GM19023 (cell line): ENCODE results near the gene FGR.
"Not testable (repeated sequence)": the region's sequence is repeated elsewhere in the genome, so short reads cannot be mapped to it uniquely, and the experiment has no call there.

ENCODE experiments used
- ATAC-seq: cut with Tn5 transposase; IDR thresholded peaks from one replicate; pipeline ENCODE4 v1.9.1; 2021; ENCODE audit warnings: mild to moderate bottlenecking, moderate library complexity; ENCODE audit not compliant: unreplicated experiment

Gene FGR

DNA sequence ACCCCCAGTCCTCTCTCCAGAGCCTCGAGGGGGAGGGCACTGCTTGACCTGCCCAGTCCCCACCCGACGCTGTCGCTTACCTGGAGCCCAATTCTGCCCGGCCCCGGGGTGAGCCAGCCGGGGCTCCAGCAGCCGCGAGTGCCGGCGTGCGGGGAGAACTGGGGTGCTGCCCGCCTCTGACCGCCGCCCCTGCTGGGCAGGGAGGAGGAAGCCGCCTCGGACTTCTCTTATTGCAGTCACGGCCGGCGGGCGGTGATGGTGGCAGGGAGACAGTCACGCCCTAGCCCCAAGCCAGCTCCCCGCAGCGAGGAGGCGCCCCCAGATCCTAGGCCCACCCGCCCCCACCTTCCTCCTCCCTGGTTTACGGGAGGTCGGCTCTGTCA lies at the start of gene FGR:
Gene FGR (minus strand): TSS at position 201 of the 383 bp plus-strand sequence. CDS start 11,269 bp downstream, outside the sequence.
- ATAC-seq: no peak

DNA sequence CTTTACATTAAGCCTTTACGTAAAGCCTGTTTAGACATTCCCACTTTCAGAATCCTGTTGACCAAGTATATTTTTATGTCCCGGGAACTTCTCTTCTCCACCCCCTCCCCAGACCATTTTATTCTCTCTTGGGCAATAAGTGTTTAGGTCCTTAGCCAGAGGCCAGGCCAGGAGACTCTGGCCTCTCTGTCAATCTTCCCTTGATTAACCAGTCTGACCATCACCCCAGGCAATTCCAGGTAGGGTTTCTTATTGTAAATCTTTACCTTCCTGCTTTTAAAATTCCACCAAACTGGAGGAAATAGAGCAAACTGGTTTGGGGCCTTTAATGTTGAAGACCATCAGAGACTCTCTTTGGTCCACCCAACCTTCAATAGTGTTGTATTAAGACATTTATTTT lies 49.2 kb upstream of the FGR start:
- no peak for ATAC-seq

DNA sequence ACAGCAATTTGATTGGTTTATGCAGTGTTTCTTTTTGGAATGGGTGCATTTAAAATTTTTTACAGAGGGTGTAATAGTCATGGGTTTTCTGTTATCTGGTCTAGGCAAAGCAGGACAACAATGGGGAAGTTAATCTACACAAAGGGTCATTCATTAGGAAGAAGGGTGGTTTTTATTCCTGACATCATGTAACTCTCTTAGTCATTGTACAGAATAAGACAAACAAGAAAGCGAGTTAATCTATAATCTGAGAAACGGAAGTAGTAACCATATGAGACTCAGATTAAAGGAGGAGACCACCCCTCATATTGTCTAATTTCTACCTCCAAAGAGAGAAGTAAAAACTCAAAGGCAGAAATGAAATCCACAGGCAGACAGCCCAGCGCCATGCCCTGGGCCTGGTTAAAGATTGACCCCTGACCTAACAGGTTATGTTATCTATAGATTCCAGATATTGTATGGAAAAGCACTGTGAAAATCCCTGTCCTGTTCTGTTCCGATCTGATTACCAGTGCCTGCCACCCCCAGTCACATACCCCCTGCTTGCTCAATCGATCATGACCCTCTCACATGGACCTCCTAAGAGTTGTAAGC lies 47.5 kb upstream of the FGR start:
- ATAC-seq: no peak

DNA sequence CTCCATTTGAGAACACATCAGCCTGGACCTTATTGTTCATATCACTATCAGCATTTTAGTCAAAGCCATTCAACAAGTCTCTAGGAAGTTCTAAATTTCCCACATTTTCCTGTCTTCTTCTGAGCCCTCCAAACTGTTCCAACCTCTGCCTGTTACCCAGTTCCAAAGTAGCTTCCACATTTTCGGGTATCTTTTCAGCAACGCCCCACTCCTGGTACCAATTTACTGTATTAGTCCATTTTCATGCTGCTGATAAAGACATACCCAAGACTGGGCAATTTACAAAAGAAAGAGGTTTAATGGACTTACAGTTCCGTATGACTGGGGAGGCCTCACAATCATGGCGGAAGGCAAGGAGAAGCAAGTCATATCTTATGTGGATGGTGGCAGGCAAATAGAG lies 46.6 kb upstream of the FGR start:
- not testable (repeated sequence) for ATAC-seq

DNA sequence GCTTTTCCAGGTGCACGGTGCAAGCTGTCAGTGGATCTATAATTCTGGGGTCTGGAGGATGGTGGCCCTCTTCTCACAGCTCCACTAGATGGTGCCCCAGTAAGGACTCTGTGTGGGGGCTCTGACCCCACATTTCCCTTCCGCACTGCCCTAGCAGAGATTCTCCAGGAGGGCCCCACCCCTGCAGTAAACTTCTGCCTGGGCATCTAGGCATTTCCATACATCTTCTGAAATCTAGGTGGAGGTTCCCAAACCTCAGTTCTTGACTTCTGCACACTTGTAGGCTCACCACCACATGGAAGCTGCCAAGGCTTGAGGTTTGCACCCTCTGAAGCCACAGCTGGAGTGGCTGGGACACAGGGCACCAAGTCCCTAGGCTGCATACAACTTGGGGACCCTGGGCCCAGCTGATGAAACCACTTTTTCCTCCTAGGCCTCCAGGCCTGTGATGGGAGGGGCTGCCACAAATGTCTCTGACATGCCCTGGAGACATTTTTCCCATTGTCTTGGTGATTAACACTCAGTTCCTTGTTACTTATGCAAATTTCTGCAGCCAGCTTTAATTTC lies 45.3 kb upstream of the FGR start:
- ATAC-seq: not testable (repeated sequence)

DNA sequence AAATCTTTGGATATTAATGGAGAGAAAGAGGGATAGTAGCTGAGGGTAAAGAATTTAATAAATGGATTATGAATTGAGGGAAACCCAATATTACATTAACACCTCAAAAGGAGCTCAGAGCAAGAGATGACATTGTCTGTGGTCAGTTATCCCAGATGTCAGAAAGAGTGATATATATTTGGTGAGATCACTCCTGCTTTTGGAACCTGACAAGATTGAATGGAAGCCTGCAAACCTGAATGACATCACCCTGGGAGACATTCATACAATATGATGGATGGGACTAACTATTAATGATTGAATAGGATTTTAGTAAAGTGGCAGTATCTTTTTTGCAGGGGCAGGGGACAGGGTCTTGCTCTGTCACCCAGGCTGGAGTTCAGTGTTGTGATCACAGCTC lies 43.8 kb upstream of the FGR start:
- ATAC-seq: no peak

DNA sequence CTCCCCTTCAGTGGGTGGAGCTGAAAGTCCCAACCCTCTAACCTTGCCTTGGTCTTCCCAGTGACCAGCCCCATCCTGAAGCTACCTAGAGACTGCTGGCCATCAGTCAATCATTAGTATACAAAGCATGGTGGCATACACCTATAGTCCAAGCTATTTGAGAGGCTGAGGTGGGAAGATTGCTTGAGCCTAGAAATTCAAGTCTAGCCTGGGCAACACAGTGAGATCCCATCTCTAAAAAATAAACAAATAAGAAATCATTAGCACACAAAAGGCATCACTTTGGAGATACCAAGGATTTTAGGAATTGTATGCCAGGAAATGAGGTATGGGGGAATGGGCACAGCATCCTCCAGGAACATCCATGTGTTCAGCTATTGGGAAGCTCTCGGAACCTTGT lies 41.4 kb upstream of the FGR start:
- ATAC-seq: no peak

DNA sequence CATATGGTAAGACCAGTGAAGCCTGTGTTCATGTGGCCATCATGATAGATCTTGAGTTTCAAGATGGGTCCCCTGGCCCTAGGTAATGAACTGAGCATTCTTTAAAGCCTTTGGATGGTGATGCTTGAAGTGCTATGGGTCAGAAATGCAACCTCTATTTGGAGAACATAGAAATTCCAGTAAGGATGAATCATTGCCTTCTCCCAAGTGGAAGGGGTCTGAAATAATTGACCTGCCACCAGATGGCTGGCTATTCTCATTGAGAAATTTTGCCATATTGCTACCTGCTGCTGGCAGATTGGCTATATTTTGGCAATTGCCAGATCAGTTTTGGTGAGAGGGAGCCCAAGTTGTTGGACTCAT lies 37.7 kb upstream of the FGR start:
- ATAC-seq: no peak

DNA sequence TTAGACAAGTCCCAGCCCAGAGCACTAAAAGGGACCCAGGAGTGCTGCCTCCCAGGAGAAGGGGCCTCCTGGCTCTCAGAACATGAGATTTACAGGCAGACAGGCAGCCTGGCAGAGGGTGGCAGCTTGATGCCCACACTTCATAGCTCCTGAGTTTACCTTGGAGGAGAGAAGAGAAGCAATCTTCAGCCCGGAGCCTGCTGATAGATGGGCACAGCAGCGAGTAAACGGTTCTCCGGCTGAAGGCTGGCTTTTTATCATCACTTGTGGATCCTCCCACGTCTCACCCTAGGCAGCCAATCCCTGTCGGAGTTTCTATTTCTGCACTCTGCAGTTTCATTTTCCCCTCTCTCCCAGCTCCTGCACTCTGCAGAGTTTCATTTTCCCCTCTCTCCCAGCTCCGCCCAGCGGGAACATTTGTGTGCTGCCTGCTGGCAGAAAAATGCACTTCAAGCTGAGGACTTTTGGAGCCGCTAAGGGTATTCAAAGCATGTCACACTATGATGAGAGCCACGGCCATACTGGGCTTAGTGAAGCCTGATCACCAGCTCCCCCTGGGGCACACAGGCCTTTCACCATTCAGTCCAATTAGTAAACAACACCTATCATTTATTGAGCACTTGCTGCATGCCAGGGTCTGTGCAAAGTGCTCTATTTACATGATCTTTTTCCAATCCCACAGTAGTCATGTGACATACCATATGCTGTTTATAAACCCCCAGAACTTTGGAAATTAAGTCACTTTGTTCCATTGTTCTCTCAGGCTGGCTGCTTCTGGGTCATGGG lies 37.2 kb upstream of the FGR start, which contains the start of gene IFI6:
Gene IFI6 (minus strand): TSS at position 229 of the 786 bp plus-strand sequence. CDS start 2,878 bp downstream, outside the sequence.
- peak; percentile 78 for ATAC-seq

DNA sequence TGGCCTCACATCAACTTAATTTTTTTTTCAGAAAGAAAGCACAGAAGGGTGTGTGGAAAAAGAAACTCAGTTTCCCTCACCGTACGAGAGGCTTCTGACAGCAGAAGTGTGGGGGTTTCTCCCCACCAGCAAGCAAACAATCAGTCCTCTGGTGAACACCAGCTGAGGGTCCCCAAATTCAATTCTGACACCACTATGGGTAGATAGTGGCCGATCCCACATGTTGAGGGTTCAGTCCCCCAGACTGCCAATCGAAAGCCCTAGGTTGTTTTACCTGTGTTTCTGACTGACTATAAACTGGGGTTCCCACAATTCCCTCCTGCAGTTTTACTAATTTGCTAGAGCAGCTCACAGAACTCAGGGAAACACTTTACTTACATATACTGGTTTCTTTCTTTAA lies 34.9 kb upstream of the FGR start:
- ATAC-seq: no peak

DNA sequence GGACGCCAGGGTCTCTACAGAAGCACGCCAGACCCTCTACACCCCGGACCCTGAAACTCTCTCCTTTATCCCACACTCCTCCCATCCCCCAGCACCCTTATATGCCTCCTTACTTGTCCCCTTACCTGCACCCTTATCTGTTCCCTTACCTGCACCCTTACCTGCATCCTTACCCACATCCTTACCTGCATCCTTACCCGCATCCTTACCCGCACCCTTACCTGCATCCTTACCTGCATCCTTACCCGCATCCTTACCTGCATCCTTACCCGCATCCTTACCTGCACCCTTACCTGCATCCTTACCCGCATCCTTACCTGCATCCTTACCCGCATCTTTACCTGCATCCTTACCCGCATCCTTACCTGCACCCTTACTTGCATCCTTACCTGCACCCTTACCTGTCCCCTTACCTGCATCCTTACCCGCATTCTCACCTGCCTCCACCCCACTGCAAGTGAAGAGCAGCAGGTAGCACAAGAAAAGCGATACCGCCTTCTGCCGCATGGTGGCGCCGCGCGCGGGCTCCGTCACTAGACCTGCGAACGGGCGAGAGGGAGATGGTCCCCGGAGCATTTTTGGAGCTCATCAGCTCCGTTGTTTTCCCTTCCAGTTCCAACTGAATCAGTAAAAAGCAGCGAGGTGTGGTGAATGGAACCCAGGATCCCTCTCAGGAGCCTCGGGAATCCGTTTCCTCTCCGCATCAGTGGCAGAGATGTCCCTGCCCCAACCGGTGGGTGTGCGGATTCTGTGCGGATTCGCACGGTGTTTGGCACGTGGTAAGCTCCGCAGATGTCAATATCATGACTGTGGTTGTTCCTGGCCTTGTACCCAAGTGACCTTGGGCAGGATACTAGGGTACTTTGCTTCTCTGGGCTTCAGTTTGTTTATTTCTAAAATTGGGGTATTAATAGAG lies 34.1 kb upstream of the FGR start:
- no peak for ATAC-seq

DNA sequence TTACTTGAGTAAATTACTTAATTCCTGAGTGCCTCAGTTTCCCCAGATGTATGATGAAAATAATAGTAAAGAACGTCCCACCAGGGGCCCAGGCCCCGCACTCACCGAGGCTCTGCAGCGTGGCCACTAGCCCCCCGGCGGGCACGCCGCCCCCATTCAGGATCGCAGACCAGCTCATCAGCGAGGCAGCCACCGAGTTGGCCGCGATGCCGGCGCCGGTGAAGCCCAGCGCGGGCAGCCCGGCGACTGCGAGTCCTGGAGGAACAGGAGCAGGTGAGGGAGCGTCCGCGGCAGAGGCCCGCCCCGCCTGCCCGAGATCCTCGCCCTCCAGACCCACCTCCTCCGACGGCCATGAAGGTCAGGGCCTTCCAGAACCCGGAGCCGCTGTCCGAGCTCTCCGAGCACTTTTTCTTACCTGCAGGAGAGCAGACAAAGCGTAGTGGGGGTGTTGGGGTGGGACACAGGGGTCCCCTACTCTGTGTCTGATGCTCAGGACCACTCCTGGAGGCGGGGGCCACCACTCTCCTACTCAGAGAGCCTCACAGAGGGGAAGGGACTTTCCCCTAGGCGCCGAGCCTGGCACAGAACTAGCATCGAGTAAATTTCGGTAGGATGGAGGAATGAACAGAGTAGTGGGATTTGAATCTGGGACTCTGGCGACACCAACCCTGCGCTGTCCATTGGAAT lies 33.3 kb upstream of the FGR start:
- ATAC-seq: no peak

DNA sequence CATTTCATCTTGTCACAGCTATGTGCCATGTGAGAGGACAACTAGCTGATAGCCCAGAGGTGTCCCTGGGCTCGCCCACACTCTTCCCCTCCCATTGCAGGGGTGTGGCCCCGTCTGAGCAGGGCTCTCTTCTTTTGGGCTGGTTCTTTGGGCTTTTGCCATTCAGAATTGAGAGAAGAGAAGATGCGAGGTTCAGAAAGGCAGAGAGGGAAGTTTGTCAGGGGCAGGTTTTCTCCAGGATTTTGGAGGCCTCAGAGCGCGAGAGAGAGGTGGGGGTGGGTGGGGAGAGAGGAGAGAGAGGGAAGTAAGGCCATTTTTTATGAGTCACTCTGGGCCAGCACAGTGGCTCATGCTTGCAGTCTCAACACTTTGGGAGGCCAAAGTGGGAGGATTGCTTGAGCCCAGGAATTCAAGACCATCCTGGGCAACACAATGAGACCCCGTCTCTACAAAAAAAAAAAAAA lies 31.8 kb upstream of the FGR start:
- ATAC-seq: no peak

DNA sequence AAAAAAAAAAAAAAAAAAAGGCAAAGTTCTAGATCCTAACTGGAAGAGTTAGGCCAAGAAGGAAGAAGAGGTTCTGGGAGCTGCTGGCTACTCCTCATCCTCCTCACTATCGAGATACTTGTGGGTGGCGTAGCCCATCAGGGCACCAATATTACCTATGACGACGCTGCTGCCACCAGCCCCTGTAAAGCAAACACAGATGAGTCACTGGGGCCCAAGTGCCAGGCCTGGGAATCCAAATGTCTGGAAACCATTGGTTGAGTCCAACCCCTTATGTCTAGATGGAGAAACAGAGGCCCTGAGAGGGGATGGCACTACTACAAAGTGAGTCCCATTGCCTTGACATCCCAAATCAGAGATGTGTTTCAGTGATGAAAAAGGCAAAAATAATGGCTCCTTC lies 31.3 kb upstream of the FGR start:
- ATAC-seq: no peak

DNA sequence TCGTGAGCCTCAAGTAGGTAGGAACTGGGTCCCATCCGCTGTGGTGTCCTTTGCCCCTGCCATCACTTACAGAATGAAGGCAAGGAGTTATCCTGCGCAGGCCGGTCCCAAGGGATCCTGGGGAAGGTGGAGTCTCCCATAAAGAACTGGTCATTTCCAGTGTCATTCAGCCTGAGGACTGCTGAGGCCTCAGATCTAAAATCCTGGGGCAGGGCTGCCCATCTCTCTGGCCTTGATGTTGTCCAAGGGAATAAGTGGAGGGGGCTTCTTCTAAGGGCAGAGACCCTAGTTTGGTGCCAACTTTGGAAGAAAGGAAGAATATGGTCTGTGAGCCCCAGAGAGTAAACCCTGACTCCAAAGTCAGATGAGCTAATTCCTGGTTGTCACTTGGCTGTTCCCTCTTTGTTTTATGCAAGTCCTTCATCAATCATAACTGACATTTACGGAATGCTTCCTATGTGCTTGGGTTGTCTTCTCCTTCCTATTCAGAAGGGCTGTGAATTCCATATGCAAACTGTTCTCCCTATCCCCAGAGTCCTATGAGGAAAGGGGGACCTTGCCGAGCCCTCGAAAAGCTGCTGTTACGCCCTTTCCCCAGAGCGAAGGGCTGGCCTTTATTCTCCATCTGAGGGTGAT lies 30.1 kb upstream of the FGR start:
- ATAC-seq: no peak

DNA sequence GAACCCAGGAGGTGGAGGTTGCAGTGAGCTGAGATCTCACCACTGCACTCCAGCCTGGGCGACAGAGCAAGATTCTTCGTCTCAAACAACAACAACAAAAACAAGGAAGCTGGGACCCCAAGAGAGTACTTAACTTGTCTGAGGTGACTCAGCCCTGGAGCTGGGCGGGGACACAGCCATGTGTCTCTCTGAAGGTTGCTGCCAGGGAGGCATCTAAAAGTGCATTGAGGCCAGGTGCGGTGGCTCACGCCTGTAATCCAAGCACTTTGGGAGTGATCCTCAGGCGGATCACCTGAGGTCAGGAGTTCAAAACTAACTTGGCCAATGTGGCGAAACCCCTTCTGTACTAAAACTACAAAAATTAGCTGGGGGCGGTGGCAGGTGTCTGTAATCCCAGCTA lies 29.3 kb upstream of the FGR start:
- ATAC-seq: no peak

DNA sequence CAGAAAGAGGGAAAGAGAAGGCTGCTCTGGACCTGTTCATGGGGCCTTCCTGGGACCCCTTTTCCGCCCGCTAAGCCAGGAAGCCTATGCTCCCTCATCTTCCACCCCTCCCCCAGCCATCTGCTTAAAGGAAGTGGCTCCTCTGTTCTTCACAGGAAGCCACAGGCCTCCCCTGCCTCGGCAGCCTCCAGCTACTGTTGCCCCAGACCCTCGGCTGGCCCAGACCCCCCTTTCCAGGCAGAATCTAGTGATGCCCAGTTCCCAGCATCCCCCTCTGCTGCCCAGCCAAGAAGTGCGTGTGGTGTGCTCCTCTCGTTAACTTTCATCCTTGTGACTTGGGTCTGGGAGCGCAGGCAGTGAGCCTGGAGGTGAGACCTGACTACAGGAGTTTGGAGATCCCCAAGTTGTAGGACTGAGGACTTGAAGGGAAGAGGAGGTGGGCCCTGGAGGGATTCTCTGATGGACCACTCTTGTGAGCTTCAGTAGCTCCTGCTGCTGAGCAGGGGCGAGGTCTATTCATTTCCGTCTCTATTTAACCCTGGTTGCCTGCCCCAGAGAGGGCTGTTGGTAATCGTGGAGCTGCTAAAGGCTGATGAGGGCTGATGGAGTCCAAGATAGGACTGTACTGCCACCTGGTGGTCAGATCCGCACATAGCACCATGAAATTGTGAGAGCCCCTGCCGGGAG lies 27.9 kb upstream of the FGR start:
- ATAC-seq: peak; percentile 31

DNA sequence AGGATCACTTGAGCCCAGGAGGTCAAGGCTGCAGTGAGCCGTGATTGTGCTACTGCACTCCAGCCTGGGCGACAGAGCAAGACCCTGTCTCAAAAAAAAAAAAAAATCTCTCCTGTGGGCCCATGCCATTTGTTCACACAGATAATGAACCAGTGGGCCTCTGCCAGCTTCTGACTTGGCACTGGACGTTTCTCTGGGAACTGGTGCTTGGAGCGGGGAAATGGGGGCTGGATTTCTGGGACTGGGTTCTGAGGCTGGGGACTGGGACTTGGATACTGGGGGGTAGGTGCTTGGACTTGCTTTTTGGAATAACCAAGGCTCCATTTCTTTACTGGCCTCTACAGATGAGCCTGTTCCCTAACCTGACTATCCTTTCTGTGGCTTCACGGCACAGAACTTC lies 27.3 kb upstream of the FGR start:
- ATAC-seq: no peak

DNA sequence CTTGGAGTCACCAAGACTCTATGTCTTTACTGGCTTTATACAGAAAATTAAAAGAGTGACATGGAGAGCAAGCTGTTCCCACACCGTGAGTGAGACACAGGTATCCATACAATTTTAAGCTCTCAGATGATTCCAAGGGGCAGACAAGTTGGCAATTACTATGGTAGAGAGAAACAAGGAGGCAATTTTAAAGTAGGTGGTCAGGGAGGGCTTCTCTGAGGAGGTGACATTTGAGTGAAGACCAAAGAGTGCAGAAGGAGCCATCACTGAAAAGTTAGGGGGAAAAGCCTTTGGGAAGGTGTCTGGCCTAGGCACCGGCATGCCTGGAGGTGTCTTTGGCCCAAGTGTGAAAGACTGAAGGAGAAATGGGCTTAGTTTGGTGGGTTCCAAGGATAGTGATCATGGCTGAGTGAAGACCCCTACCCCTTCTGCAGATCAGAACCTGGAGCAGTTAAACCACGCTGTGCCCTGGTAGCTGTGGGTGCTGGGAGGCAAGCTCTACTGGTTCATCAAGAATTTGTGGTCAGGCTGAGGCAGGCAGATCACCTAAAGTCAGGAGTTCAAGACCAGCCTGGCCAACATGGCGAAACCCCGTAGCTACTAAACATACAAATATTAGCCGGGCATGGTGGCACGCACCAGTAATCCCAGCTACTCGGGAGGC lies 26.6 kb upstream of the FGR start:
- no peak for ATAC-seq
